Measurements from ENCODE around the gene ZC3HAV1.

- TF ChIP-seq CTCF (IDR thresholded peaks at IDR 0.05) (no peak), POLR2A (IDR thresholded peaks at IDR 0.05) (no peak)
These were observed 43.2 kb downstream of the ZC3HAV1 start for GRCh38 chr7:139066315-139066714.

Measured in thyroid gland (tissue), 4 donors.